HG02885 (cell line): ENCODE data around the gene SNX30.
A peak's percentile ranks its signal among the peaks of the same experiment; 100 is the strongest.

ENCODE experiments used
- ATAC-seq: cut with Tn5 transposase; IDR thresholded peaks from one replicate; pipeline ENCODE4 v1.9.1; 2021; ENCODE audit warnings: mild to moderate bottlenecking; ENCODE audit not compliant: unreplicated experiment, poor library complexity

The SNX30 gene

DNA sequence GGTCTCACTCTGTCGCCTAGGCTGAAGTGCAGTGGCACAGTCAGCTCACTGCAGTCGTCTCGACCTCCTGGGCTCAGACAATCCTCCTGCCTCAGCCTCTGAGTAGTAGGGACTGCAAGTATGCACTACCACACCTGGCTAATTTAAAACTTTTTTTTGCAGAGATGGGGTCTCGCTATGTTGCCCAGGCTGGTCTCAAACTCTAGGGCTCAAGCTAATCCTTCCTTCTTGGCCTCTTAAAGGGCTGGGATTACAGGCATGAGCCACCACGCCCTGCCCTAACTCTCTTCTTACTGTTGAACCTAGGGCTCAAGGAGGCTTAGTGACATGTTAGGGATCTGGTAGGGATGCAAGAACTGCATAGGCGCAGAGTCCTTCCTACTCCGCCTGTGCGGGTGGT lies 65.3 kb downstream of the SNX30 start:
- no peak for ATAC-seq

DNA sequence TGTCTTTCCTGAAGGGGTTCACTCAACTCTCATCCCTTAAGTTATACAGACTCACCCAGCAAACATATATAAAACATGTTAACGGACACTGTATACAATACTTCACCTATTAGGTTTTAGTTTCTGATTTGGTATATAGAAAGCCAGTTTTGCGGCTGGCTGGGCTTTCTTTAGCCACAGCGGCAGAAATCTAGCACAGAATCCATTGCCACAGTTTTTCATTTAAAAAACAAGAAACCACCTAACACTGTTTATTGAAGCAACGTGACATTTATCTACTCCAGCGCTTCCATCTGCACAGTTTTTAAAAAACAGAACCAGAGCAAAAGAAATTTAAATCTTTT lies 67.3 kb downstream of the SNX30 start:
- ATAC-seq: peak; percentile 48

- peak; percentile 73 for ATAC-seq
Measured at GRCh38 chr9:112819635-112820496, 69.3 kb downstream of the SNX30 start.

- no peak for ATAC-seq
Measured at GRCh38 chr9:112820881-112821280, 70.3 kb downstream of the SNX30 start.

GRCh38 chr9:112822618-112823017 lies 72.1 kb downstream of the SNX30 start:
- no peak for ATAC-seq

GRCh38 chr9:112823257-112823656 lies 72.7 kb downstream of the SNX30 start:
- ATAC-seq: no peak

DNA sequence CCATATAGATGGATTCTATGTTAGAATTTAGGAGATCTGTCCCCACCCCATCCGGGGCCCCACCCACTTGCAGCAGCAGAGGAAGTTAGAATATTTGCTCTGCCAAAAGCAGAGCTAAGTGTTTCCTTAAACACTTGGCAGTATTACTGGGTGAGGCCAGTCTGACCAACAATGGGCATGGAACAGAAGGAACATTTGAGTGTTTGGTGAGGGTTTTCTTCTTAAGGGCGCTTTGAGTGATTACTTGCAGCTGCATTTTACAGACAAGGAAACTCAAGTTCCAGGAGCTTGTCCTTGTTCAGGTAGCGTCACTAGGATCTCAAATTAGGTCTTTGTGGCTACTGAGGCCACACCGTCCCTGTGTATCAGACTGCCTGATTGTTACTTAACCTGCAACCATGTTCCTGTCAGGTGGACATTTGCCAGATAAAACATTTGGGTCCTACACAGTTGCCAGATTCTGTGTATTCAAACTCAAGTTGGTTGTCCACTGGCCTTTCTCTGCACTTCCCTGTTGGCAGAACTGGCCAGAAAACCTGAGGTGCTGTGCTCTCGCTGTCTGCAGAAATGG lies 80.8 kb downstream of the SNX30 start:
- no peak for ATAC-seq

GRCh38 chr9:112831969-112832368 lies 81.4 kb downstream of the SNX30 start:
- ATAC-seq: no peak

DNA sequence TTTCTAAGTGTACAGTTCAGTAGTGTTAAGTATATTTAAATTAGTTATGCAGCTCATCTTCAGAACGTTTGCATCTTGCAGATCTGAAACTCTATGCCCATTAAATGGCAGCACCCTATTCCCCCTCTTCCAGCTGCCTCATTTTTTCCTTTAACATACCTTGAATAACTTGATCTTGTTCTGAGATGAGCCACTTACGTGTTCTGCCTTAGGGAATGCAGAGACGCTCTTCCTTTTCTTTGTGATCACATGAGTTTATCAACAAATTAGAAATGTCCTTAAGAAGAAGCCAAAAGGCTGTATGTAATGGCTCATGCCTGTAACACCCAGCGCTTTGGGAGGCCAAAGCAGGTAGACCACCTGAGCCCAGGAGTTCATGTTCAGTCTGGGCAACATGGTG lies 82.5 kb downstream of the SNX30 start:
- ATAC-seq: no peak

DNA sequence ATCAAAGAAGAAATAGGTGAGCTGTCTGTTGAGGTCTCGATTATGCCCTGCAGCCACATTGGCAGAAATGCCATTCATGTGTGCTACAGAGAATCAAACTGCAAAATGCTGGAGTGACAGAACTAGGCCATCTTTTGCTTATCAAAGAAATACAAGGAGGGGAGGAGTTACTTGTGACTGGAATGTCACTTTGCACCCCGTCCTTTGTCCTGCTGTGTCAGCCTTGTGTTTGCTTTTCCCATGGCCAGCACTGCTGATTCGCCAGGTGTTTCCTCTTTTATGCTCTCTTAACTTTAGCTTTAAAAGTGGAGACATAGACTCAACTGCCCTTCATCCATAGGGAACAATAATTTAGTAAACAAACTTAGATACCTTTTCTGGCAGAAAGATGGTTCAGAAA lies 85.8 kb downstream of the SNX30 start:
- no peak for ATAC-seq

DNA sequence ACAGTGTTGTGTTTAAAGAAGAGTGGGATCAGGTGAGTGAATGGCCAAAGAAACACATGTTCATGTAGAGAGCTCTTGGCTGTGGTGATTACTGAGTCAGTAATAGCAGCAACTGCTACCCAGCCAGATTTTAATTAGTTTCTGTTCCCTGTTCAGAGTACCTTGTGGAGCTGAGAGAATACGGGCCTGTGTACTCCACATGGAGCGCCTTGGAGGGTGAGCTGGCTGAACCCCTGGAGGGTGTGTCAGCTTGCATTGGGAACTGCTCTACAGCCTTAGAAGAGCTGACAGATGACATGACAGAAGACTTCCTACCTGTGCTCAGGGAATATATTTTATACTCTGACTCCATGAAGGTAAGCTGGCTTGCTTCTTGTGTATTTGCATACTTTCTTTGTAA lies 87.8 kb downstream of the SNX30 start:
- ATAC-seq: no peak

DNA sequence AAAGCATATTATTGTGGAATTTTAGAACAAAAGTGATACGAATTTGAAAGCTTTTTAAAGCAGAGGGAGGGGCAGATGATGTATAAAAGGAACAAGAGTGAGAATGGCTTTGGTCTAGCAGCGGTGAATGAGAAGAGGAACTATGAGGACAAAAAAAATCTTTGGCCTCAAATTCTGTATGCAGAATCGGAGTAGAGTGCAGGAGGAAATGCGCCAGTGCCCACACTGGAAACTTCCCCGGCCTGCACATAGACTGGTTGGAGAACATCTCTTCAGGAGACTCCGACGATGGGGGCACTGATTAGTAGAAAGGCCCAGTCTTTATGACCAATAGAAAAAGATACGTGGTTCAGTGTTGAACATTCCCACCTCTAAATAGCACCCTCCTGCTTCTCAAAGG lies 88.8 kb downstream of the SNX30 start:
- ATAC-seq: no peak

DNA sequence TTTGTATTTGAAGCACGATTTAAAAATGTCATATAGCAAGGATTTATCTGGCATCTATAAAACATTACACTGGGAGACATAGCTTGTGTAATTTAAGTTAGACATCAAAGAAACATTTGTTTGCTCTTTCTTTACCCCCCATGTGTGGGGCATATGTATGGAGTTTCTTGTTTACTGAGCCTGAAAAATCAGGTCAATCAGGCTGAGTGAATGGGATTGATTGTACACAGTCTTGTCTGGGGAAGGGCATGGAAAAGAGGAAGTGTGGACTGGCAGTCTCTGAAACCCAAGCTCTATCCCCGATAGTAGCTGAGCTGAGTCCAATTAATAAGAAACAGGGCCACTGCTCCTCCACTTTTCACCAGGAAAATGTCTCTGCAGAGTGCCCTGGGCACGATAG lies 90.7 kb downstream of the SNX30 start:
- ATAC-seq: no peak

GRCh38 chr9:112842555-112842954 lies 92.0 kb downstream of the SNX30 start:
- no peak for ATAC-seq

DNA sequence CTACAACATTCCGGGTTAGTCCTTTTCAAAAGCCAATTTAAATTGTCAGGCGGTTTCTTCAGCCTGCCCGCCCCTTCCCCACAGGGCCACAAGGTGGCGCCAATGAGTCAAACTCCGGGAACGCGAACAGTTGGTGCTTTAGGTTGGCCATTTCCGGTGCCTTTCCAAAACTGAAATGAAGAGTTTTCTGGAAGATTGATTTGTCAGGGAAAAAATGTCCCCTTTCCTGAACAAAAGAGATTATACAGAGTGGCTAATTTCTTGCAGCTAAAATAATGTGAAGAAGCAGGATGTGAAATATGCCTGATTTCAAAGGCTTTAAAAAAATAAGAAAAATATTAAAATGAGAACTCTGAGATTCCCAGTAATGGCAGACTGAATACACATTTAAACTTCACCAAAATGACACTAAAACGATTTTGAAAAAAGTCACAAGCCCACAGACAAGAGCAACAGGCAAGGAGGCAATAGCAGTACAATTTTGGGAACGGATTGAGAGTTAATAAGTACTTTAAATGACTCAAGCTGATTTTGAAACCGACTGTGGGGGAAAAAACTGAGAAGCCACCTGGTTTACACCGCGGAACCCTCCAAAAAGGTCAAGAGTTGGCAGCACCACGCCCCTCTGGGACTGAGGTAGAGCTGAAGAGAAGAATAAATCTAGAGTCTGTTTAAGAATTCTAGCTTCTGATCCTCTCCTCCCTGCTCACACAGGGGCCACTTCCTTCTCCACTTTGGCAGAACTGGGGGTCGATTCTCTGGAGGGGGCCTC lies 94.4 kb downstream of the SNX30 start:
- ATAC-seq: peak; percentile 62

- no peak for ATAC-seq
Measured at GRCh38 chr9:112846528-112847488, 96.2 kb downstream of the SNX30 start.

DNA sequence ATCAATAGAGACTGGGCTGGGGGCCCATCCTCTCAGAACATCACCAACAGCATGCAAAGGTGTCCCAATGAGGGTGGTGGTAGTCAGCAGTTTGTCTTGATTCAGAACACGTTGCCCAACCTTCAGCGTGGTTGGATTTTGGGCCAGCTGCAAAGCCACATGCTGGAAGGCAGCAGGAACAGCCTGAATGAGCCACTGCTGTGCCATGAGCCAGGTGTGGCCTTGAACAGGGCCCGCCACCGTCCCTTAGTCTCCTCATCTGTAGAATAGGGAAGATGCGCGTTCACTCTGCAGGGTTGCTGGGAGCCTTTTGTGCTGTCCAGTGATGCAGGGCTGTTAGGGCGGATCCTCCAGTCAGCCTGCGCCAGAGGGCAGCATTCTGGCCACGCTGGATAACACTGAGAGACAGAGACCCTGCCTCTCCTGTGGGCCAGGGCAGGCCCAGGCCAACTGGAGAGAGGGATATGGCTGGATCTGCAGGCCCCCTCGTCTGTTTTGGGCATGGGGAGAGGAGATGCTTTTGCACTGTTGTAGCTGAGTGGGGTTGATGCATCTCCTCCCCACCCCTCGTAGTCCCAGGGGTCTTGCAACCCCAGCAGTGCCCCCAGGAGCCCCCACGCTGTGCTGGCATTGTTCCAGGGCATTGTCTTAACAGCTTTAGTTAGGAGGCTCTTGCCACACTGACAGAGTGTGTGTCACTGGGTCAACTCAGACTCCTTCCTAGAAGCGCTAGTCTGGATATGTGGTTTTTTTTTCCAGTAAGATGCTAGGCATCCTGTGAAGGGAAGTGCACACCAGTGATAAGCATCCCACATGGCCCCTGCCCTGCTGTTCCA lies 98.0 kb downstream of the SNX30 start:
- no peak for ATAC-seq

DNA sequence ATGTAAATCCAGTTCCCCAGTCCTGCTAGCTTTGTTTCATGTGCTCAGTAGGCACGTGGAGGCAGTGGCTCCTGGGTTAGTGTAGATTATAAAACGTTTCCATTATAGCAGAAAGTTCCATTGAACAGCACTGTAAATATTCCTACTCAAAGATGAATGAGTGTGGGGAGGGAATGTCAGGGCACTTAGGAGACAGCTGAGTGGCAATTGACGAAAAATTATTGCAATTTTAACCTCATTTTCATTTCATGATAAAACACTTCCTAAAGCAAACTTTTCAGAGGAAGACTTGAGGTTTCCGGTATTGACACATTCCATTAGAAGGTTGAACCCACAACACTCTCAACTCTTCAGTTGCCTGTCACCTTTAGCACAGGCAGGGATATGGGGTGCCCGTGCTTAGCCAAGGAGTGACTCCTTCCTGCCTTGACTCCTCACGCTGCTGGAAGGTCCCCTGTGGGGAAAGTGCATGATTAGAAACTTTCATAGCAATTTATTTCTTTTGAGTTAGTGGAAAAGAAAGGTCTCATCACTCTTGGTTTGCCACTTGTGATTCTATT lies 98.9 kb downstream of the SNX30 start:
- ATAC-seq: no peak

DNA sequence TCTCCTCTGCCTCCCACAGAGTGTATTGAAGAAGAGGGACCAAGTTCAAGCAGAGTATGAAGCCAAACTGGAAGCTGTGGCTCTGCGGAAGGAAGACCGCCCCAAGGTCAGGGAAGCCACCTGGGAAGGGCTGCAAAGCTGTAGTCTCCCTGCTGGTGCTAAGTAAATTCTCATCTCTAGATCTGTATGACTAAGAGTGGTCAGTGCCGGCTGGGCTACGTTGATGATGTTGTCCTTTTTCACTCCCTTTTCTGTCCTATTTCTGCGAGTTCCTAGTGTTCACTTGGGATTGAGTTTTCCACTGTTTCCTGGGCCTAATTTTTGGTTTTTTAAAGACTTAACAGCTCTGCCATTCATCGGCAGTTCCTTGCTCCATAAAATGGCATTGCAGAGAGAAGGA lies 100.3 kb downstream of the SNX30 start:
- ATAC-seq: no peak
